NCI-H146 treated with DMSO at 0.1 percent for 48 hours (cell line): Measurements from ENCODE around the gene AEBP2.

Experiments used
- DNase-seq: peaks from one replicate; lab custom pipeline; 2025; ENCODE audit not compliant: unreplicated experiment; lab: John Stamatoyannopoulos, UW

The AEBP2 gene

DNA sequence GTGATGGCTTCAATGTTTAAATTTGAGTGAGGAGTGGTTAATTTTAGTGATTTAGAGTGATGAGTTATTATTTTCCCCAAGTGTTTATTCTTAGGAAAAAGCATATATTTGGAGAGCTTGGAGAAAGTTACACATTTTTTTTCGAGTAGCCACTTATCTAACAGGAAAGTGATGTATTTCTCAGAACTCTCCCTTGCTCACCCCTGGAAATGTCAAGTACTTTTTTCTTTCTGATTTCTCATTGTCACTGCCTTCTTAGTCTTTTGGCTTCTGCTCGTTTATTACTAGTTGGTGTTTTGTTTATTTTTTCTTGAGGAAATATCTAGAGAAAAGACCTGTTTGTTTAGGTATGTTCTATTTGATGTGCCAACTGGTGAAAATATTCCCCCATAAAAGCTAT lies 58.8 kb downstream of the AEBP2 start:
- no peak for DNase-seq

DNA sequence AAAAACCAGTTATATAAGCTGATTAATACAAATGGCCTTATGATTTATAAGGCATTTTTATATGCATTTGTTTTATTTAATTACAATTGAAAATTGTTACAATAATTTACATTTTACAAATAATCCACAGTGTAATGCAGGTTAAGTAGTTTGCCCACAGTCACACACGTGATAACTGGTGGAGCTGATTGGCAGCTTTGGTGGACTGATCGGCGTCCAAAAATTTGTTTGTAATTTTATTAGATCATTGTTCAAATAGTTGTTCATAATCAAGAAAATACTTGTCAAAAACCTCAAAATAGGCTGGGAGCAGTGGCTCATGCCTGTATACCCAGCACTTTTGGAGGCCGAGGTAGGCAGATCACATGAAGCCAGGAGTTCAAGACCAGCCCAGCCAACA lies 59.7 kb downstream of the AEBP2 start:
- no peak for DNase-seq

GRCh38 chr12:19506497-19506896 lies 67.2 kb downstream of the AEBP2 start:
- no peak for DNase-seq

DNA sequence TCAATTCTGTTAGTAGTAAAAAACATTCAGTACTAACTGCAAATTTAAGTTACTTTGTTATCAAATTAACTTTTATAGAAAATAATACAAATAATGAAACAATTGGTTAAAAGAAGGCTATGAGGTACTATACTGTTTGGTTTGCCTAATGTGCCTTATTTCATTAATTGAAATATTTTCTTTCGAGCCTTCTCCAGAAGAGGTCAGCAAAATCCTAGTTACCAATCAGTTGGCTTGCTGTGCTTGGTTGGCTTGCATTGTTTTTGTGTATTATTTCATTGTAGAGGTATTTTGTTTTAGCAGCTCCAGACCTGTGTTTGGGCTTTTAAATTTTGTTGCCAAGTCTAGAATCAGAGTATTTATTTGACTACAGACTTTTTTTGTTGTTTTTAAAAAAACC lies 68.5 kb downstream of the AEBP2 start:
- DNase-seq = no peak

DNA sequence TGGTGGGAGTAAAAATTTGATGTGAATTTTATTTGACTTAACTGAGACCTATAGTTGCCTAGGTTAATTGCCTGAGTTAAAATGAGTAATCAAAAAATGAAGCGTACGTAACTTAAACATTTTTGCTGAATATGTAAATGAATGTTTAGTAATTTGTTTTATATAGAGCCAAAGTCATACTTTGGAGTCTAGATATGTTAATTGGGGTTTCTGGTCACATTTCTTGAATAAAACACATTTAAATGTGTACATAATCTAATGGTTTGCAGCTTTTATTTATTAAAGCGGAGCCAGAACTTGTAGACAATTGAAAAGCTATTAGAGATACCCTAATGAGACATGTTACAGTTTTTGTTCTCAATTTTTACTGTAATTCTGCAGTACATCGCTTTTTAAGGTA lies 71.2 kb downstream of the AEBP2 start:
- DNase-seq = no peak

DNA sequence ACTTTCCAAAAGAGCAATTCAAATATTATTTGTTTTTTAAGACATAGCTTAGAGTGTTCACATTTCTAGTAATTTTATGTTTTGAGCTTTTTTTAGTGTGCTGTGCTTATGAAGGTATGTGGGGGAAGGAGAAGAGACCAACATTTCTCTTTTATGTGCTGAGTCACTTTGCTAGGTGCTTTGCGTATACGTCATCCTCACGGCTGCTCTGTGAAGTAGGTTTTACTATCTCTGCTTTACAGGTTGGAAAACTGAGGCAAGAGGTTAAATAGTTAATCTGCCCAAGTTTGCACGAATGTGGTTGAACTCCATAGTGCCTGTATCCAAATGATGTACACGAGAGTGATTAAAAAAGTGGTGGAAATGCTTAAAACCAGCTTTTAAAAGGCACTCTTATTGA lies 75.9 kb downstream of the AEBP2 start:
- DNase-seq = no peak

GRCh38 chr12:19517583-19517982 lies 78.3 kb downstream of the AEBP2 start:
- DNase-seq = no peak

GRCh38 chr12:19518209-19518608 lies 78.9 kb downstream of the AEBP2 start:
- peak; percentile 70 for DNase-seq

DNA sequence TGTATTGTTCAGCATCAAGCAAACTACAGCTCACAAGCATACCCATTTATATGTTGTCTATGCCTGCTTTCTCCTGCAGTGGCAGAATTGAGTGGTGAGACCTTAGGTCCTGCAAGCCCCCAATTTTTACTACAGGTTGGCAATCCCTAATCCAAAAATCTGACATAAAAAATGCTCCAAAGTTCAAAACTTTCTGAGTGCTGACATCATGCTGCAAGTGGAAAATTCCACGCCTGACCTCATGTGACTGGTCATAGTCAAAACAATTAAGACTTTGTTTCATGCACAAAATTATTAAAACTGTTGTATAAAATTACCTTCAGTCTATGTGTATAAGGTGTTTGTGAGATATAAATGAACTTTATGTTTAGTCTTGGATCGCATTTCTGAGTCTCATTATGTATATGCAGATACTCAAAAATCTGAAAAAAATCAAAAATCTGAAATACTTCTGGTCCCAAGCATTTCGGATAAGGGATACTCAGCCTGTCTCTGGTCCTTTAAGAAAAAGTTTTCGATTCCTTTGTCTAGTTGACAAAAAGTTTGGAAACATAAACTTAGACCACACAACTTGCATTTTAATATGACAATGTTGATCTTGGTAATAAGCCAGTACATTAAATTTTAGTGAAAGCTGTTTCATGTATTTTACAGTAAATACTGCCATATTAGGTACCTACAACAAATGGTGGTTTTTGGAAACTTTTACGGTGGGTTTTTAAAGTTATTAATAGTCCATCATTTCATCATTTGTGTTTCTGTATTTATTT lies 81.5 kb downstream of the AEBP2 start:
- no peak for DNase-seq

- no peak for DNase-seq
These were observed 86.0 kb downstream of the AEBP2 start for GRCh38 chr12:19525274-19525673.

- no peak for DNase-seq
These were observed 88.6 kb downstream of the AEBP2 start for GRCh38 chr12:19527866-19528265.

GRCh38 chr12:19528750-19529149 lies 89.5 kb downstream of the AEBP2 start:
- no peak for DNase-seq

GRCh38 chr12:19529951-19530636 lies 90.8 kb downstream of the AEBP2 start:
- no peak for DNase-seq

DNA sequence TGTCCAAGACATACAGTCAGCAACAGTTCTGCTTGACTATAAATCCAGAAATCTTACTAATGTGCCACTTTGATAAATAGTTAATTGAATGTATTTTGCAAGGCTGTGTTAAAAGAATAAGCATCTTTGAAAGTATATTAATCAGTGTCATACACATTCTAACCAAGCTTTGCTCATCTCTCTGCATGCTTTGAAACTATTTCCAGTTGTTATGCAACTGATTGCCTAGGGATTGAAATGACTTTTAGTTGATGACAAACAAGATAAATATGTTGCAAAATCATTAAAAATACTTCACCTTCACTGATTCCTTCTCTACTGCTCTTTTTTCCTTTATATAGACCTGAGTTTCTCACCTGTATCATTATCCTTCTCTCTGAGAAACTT lies 91.3 kb downstream of the AEBP2 start:
- DNase-seq = no peak

DNA sequence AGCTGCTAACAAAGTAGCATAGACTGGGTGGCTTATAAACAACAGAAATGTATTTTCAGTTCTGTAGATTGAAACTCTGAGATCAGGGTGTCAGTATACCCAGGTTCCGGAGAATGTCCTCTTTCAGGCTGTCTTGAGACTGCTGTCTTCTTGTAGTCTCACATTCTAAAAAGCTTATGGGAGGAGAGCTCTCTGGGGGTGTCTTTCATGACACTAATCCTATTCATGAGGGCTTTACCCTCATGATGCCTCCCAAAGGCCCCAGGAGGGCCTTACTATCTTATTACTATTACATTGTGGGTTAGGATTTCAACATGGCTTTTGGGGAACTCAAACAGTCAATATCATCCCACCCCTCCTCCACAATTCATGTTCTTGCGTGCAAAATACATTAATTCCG lies 94.3 kb downstream of the AEBP2 start:
- DNase-seq = no peak

DNA sequence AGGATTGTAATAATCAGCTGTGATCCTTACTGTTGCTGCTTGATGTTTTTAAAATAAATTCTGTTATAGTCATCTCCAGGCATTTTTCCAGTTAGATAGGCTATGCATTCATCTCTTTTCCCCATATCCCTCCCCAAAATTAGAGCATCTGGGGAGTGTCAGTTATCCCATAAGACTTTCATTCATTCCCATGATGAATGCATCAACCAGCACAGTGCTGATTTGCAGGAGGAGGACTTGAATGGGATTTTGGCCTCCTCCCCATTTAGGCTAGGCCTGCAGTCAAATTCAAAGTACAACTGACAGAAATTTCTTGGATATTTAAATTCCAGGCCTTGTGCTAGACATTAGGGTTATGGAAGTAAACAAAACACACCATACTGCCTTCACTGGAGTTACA lies 99.8 kb downstream of the AEBP2 start:
- DNase-seq = no peak

GRCh38 chr12:19539836-19540235 lies 100.5 kb downstream of the AEBP2 start:
- no peak for DNase-seq

GRCh38 chr12:19542606-19543005 lies 103.3 kb downstream of the AEBP2 start:
- no peak for DNase-seq

- DNase-seq = no peak
These were observed 105.1 kb downstream of the AEBP2 start for GRCh38 chr12:19544353-19544752.

DNA sequence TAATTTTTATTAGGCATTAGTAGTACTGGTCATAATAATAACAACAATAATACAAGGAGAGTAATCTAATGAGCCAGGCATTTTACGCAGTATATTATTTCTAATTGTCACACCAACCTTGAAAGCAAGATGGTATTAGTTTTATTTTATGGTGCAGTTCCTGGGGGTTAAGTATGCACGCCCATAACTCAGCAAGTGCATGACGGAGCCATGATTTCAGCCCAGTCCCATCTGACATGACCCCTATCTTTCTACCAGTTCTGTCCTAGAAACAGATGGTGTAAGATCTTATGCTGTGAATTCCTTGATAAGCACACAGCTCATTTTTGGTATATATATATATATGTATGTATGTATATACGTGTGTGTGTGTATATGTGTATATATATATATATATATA lies 106.0 kb downstream of the AEBP2 start:
- no peak for DNase-seq

DNA sequence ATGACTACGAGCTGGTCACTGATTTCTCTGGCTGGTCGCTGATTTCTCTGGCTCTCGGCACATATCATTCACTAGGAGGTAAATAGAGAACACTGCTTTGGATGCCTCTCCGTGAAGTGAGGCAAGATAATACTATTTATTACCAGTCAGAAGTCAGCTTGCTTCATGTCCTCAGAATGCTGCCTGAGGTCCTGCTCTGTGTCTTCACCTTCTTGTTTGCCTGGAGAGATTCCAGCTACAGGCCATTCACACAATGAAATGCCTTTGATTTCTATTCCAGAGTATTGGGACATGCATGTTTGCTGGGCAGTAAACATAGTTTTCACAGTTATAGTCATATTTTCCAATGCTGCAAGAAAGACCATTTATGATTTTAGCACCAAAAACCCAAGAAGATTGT lies 106.7 kb downstream of the AEBP2 start:
- DNase-seq = no peak

DNA sequence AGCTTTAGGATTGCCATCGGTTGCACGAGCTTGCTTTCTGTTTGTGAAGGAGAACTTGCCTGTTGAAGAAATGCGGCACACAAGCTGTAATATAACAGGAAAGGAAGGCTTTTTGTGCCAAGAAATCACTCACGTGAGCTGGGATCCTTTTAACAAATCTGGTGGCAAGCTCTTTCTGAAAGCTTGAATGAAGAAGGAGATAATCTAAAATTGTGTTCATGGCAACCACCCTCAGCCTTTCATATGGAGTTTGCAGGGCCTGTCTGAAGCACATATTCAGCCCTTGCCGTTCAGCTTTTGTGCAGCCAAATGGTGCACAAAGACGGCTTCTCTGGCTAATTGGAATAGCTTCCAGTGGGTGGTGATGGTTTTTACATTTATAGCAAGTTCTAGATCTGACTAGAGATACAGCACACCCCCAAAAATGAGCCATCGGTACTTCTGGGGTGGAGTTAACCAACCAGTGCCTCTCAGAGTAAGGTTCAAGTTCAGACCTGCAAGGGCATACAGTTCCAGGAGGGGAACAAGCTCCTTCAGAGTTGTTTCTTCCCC lies 107.4 kb downstream of the AEBP2 start:
- no peak for DNase-seq

DNA sequence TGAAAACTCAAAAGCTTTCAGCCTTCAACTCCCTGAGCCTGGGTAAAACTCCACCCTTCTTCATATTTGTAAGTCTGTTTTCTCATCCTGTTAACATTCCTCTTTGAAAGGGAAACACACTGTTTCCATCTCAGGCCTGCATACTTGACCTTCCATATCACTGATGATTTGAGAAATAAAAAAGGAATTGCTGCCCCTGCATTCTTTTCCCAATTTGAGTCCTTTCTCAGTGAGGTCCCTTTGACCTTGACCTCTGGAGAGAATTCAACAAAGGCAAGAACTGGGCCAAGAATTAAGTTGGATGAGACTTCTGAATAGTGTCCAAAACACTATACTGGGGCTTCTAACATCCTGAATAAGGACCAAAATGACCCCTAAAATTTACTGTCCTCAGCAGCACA lies 108.0 kb downstream of the AEBP2 start:
- no peak for DNase-seq
